SIG-M5 (cell line): ENCODE data around the gene PDZK1IP1.
"Not testable (repeated sequence)": the region's sequence is repeated elsewhere in the genome, so short reads cannot be mapped to it uniquely, and the experiment has no call there.

Source experiments
- DNase-seq: peaks from one replicate; lab custom pipeline; 2025; lab: John Stamatoyannopoulos, UW

Gene PDZK1IP1

GRCh38 chr1:47181095-47181954 lies 8.5 kb downstream of the PDZK1IP1 start:
- no peak for DNase-seq

- DNase-seq = no peak
These were observed 9.2 kb downstream of the PDZK1IP1 start for GRCh38 chr1:47180603-47181094.

DNA sequence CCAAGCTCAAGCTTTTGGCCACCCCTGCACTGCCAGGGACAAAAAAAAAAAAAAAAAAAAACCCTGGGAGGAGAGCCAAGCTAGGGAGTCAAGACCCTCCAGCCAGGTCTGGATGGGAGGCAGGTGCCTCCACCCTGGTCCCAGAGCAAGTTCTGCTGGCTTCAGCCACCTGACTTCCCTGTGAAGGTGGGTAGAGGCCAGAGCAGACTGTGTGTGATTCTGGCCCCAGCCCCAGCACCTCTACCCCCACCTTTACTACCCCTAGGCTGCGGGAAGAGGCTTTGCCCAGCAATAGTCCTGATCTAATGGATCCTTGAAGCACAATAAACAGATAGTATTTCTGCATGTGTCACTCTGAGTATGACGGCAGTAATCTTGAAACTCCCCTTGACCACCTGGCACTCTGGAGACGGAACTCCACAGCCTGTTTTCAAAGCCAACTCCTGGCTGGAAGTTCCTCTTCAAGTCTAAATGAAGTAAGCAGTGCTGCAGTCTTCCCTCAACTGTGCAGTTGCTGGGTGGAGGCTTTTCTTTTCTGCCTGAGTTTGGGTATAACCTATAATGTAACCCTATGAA lies 9.8 kb downstream of the PDZK1IP1 start:
- no peak for DNase-seq

- peak; percentile 70 for DNase-seq
These were observed 10.5 kb downstream of the PDZK1IP1 start for GRCh38 chr1:47179017-47179987.

- DNase-seq = no peak
These were observed 11.2 kb downstream of the PDZK1IP1 start for GRCh38 chr1:47178654-47179016.

- DNase-seq = no peak
These were observed 11.8 kb downstream of the PDZK1IP1 start for GRCh38 chr1:47178020-47178419.

DNA sequence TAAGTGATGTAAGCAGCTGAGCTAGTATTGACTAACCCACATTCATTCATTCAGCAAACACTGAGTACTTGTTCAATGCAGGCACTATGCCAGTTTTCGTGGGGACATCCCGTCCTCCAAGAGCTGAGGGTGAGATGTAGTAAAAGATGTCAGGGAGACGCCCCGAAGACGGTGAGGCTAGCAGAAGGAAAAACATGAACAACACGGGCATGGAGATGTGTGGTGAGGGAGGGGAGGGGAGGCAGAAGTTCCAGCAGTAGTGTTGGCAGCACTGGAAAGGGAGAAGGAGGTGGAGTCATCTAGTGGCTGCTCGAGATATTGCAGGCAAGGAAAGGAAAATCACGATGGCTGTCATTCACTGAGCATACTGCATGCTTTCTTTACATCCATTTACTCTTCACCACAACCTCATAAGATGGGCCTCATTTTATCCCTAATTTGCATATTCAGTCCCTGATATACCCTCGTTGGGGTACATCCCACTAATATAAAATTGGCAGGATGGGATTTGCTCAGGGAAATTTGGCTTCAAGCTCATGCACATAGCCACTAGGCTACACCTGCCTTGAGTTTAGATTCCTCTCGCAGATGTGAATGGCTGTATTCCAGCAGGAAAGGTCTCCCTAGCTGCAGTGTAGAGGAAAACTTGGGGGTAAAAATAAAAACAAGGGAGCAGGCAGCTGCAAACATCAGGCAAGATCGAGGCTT lies 14.5 kb downstream of the PDZK1IP1 start:
- no peak for DNase-seq

- no peak for DNase-seq
These were observed 15.2 kb downstream of the PDZK1IP1 start for GRCh38 chr1:47174656-47175020.

GRCh38 chr1:47172782-47173181 lies 17.1 kb downstream of the PDZK1IP1 start:
- no peak for DNase-seq

GRCh38 chr1:47164552-47164951 lies 25.3 kb downstream of the PDZK1IP1 start:
- no peak for DNase-seq

GRCh38 chr1:47161298-47162040 lies 28.4 kb downstream of the PDZK1IP1 start:
- no peak for DNase-seq

DNA sequence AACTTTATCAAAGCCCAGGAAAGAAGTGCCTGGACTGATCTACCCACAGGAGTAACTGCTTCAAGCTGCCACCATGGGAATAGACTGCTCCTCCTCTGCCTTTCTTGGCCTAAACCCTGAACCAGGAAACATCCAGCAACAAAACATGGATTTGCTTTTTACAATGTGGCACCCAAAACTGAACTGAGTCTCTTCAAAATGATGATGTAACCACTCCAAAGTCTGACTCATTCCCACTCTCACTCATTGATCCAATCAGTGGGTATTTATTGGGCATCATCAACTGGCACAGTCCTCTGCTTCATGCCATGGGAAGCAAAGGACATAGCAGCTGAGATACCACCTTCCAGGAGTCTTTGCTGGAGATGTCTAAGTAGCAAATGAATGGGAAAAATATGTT lies 29.1 kb downstream of the PDZK1IP1 start:
- no peak for DNase-seq

DNA sequence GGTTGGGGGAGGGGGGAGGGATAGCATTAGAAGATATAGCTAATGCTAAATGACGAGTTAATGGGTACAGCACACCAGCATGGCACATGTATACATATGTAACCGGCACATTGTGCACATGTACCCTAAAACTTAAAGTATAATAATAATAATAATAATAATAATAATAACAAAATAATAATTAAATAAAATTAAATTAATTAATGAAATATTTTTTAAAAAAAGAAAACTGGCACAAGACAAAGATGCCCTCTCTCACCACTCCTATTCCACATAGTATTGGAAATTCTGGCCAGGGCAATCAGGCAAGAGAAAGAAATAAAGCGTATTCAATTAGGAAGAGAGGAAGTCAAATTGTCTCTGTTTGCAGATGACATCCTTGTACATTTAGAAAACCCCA lies 31.9 kb downstream of the PDZK1IP1 start:
- not testable (repeated sequence) for DNase-seq

- not testable (repeated sequence) for DNase-seq
These were observed 33.4 kb downstream of the PDZK1IP1 start for GRCh38 chr1:47156457-47156856.

DNA sequence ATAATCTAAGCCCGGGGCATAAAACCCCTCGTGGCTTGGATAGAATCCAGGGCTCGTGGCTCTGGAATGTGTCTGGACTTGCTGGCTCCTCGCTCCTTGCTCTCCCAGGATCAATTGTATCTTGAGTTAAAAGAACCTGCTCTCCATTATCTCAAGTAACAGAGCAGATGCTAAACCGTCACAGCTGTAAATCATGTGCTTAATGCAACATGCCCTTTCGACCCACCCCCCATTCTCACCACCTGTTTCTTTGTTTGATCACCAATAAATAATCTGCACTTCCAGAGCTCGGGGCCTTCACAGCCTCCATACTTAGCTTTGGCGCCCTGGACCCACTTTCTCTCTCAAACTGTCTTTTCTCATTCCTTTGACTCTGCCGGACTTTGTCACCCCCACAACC lies 40.7 kb downstream of the PDZK1IP1 start:
- not testable (repeated sequence) for DNase-seq

- no peak for DNase-seq
These were observed 42.6 kb downstream of the PDZK1IP1 start for GRCh38 chr1:47147047-47147785.

DNA sequence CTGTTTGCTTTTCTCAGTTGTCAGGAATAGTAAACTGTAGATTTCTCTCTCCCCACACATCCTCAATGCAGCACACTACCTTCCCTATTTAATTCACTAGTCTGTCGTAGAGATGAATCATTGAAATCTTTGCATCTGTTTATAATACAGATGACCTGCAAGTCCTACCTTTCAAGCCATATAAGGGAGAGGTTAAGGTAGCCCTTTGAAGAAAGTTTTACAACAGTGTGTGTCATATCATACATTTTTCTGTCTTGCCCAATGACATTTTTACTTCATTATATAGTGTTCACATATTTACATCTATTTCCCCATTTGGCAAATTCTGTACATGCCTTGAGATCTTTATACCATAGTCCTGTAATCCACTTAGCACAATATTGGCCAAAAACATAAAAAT lies 43.3 kb downstream of the PDZK1IP1 start:
- not testable (repeated sequence) for DNase-seq

DNA sequence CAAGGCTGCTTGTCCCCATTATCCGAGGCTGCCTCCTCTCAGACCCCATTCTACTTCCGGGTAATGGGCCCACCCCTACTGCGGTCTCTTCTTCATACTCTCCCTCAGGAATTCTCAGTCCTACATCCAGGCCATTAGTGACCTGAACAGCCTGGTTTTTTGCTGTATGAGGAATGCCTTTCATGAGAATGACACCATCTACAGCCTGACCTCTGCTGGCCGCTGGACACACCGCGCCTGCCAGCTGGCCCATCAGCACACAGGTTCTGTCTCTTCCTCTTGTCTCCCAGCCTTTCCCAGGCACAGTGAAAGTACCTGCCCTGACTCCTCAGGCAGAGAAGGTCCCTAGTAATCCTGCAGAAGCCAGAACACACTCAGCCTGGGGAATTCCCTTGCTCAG lies 46.2 kb downstream of the PDZK1IP1 start:
- DNase-seq = not testable (repeated sequence)

- not testable (repeated sequence) for DNase-seq
These were observed 49.5 kb downstream of the PDZK1IP1 start for GRCh38 chr1:47140358-47140757.

- no peak for DNase-seq
These were observed 51.8 kb downstream of the PDZK1IP1 start for GRCh38 chr1:47137925-47138615.
